GM08714 (cell line): ENCODE measurements around the gene COX7A2L.

Experiments
- H3K4me3 ChIP-seq: fragments of 200-500 bp; sonication (Bioruptor generic); 2 replicates; pipeline ENCODE4 v1.5.1; 2014; ENCODE audit warnings: mild to moderate bottlenecking, low read length, inconsistent platforms
- ZNF274 ChIP-seq: IDR thresholded peaks from 2 replicates; pipeline ENCODE4 v1.6.1; 2012; ENCODE audit warnings: mild to moderate bottlenecking, low read depth, low read length

Gene COX7A2L

GRCh38 chr2:42300527-42300926 lies 60.5 kb downstream of the COX7A2L start:
- no peak overlapping the region for H3K4me3 ChIP-seq
- no peak for TF ChIP-seq ZNF274
